NT2/D1 (cell line): Measurements from ENCODE around the gene EXOC3L2.

Source experiments
- DNase-seq: peaks from one replicate; pipeline ENCODE4 v3.0.0-alpha.2; 2011; ENCODE audit warnings: low read depth, low spot score
- H3K27me3 ChIP-seq: 2 replicates; pipeline ENCODE4 v1.6.0; 2011; ENCODE audit warnings: mild to moderate bottlenecking; ENCODE audit not compliant: insufficient read length, insufficient read depth
- H3K36me3 ChIP-seq: 2 replicates; pipeline ENCODE4 v1.6.1; 2011; ENCODE audit warnings: mild to moderate bottlenecking, low read length, mixed read lengths; ENCODE audit not compliant: insufficient read depth, insufficient read length
- H3K4me1 ChIP-seq: 2 replicates; pipeline ENCODE4 v1.5.1; 2011; ENCODE audit not compliant: insufficient read depth, insufficient read length
- H3K4me3 ChIP-seq: 2 replicates; pipeline ENCODE4 v1.5.1; 2011; ENCODE audit warnings: low read depth; ENCODE audit not compliant: insufficient read length
- H3K9ac ChIP-seq: 2 replicates; pipeline ENCODE4 v1.6.0; 2011; ENCODE audit warnings: low read depth; ENCODE audit not compliant: insufficient read length
- H3K9me3 ChIP-seq: 2 replicates; pipeline ENCODE4 v1.5.1; 2011; ENCODE audit warnings: mild to moderate bottlenecking, low read length; ENCODE audit not compliant: insufficient read depth
- SUZ12 ChIP-seq: IDR thresholded peaks from 2 replicates; pipeline ENCODE4 v1.6.1; 2011; ENCODE audit not compliant: insufficient read length, insufficient read depth; ENCODE audit errors: extremely low read depth
- YY1 ChIP-seq: IDR thresholded peaks from 2 replicates; pipeline ENCODE4 v1.6.1; 2011; ENCODE audit not compliant: insufficient read length, insufficient read depth
- ZNF274 ChIP-seq: IDR thresholded peaks from 2 replicates; pipeline ENCODE4 v1.6.1; 2011; ENCODE audit warnings: mild to moderate bottlenecking, low read depth, low read length

EXOC3L2 gene

GRCh38 chr19:45249261-45250033 lies 4.2 kb upstream of the EXOC3L2 start:
- H3K4me1 ChIP-seq: peaks cover 19% of the 10 kb centered on the region
- H3K36me3 ChIP-seq: peaks cover 10% of the 10 kb centered on the region
- H3K4me3 ChIP-seq: no peak overlapping the region
- DNase-seq: no peak
- H3K9ac ChIP-seq: no peak overlapping the region
- H3K9me3 ChIP-seq: no peaks in the 10 kb centered on the region
- TF ChIP-seq ZNF274: no peak
- no peak for TF ChIP-seq SUZ12
- no peak for TF ChIP-seq YY1
- peaks cover 10% of the 10 kb centered on the region for H3K27me3 ChIP-seq

- H3K4me1 ChIP-seq: peaks cover 13% of the 10 kb centered on the region
- no peak overlapping the region for H3K4me3 ChIP-seq
- no peaks in the 10 kb centered on the region for H3K36me3 ChIP-seq
- peaks cover 10% of the 10 kb centered on the region for H3K27me3 ChIP-seq
- DNase-seq: no peak
- TF ChIP-seq YY1: no peak
- no peak for TF ChIP-seq SUZ12
- TF ChIP-seq ZNF274: no peak
- no peaks in the 10 kb centered on the region for H3K9me3 ChIP-seq
- H3K9ac ChIP-seq: no peak overlapping the region
Measured at GRCh38 chr19:45247136-45247535, 1.9 kb upstream of the EXOC3L2 start.

GRCh38 chr19:45245826-45246225 lies 619 bp upstream of the EXOC3L2 start:
- H3K9ac ChIP-seq: no peak overlapping the region
- H3K9me3 ChIP-seq: no peaks in the 10 kb centered on the region
- no peak for DNase-seq
- H3K4me1 ChIP-seq: peaks cover 13% of the 10 kb centered on the region
- no peak for TF ChIP-seq SUZ12
- TF ChIP-seq YY1: no peak
- no peak for TF ChIP-seq ZNF274
- H3K4me3 ChIP-seq: no peak overlapping the region
- H3K27me3 ChIP-seq: peaks cover 10% of the 10 kb centered on the region
- no peaks in the 10 kb centered on the region for H3K36me3 ChIP-seq

- TF ChIP-seq SUZ12: no peak
- TF ChIP-seq YY1: no peak
- TF ChIP-seq ZNF274: no peak
- H3K27me3 ChIP-seq: peaks cover 3% of the 10 kb centered on the region
- no peak overlapping the region for H3K4me3 ChIP-seq
- H3K36me3 ChIP-seq: no peaks in the 10 kb centered on the region
- no peaks in the 10 kb centered on the region for H3K9me3 ChIP-seq
- no peak overlapping the region for H3K9ac ChIP-seq
- DNase-seq: no peak
- H3K4me1 ChIP-seq: peaks cover 9% of the 10 kb centered on the region
Measured at GRCh38 chr19:45244133-45244794, 943 bp downstream of the EXOC3L2 start.

GRCh38 chr19:45243144-45243732 lies 2.0 kb downstream of the EXOC3L2 start:
- H3K4me3 ChIP-seq: no peak overlapping the region
- no peaks in the 10 kb centered on the region for H3K9me3 ChIP-seq
- no peak for TF ChIP-seq YY1
- TF ChIP-seq SUZ12: no peak
- no peaks in the 10 kb centered on the region for H3K36me3 ChIP-seq
- H3K27me3 ChIP-seq: no peaks in the 10 kb centered on the region
- H3K4me1 ChIP-seq: peaks cover 9% of the 10 kb centered on the region
- no peak overlapping the region for H3K9ac ChIP-seq
- no peak for DNase-seq

- no peak overlapping the region for H3K4me3 ChIP-seq
- H3K36me3 ChIP-seq: no peaks in the 10 kb centered on the region
- peaks cover 3% of the 10 kb centered on the region for H3K4me1 ChIP-seq
- no peak for DNase-seq
- H3K27me3 ChIP-seq: peaks cover 18% of the 10 kb centered on the region
- H3K9me3 ChIP-seq: no peaks in the 10 kb centered on the region
- H3K9ac ChIP-seq: no peak overlapping the region
- TF ChIP-seq YY1 (no peak), ZNF274 (no peak), SUZ12 (no peak)
Measured at GRCh38 chr19:45238556-45238955, 6.7 kb downstream of the EXOC3L2 start.

- TF ChIP-seq ZNF274 (no peak), YY1 (no peak), SUZ12 (no peak)
- Histone ChIP-seq H3K9me3 (no peaks in the 10 kb centered on the region), H3K27me3 (peaks cover 42% of the 10 kb centered on the region), H3K9ac (no peak overlapping the region), H3K36me3 (no peaks in the 10 kb centered on the region), H3K4me3 (no peak overlapping the region), H3K4me1 (peaks cover 2% of the 10 kb centered on the region)
- no peak for DNase-seq
Measured at GRCh38 chr19:45235485-45235884, 9.7 kb downstream of the EXOC3L2 start.
